Stimulated activated CD8-positive, alpha-beta memory T cell treated with anti-CD3 and anti-CD28 coated beads, Interleukin-15, amount 100 ng/mL, for 4 hours (primary cell): ENCODE results near the gene CPED1.
"Not testable (repeated sequence)": the region's sequence is repeated elsewhere in the genome, so short reads cannot be mapped to it uniquely, and the experiment has no call there.

ENCODE experiments used
- DNase-seq, 2 donors: peaks; one replicate each; pipeline ENCODE4 v3.0.0-alpha.2; 2020; ENCODE audit warnings: low read depth in 2 of 2

Gene CPED1

DNA sequence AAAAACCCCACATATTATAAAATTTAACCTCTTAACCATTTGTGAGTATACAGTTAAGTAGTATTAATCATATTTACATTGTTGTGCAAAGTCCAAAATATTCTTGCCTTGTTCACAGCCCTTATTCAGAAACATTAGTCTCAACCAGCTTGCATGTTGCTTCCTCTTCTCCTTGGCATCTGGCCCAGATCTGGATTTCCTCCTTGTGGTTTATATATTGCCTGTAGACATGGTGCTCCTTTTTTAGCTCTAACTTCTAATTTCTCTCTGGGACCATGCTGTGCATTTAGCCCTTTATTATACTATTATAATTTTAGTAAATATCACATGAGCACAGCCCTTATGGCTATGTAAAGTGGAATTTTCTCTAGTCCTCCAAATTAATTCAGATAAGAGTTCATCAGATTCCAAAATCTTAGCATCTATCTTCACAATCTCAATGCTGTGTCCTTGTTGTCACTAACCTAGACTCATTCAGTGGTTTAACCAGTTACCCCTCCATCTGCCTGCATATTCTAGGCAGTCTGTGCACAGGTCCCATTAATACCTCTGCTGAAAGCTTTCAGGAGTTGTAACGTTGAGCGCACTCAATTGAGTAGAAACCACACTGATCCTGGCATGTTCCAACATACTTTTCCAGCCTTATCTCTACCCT, 7.9 kb downstream of the CPED1 start:
- DNase-seq, result no peak

DNA sequence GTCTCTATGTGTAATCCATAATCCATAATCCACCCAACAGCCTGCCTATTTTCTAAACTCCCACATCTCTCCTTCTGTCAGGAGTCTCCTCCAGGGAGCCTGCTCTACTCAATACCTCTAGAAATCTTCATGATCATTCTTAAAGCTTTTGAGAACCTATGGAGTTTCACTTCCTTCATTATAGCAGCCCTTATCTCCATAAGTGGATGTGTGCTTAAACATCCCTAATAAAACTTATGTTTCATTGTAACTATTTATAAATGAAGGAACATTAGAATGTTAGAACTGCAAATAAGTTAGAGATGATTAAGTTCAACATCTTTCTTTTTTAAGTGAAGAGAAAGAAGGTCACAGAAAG, 8.5 kb downstream of the CPED1 start:
- no peak for DNase-seq

DNA sequence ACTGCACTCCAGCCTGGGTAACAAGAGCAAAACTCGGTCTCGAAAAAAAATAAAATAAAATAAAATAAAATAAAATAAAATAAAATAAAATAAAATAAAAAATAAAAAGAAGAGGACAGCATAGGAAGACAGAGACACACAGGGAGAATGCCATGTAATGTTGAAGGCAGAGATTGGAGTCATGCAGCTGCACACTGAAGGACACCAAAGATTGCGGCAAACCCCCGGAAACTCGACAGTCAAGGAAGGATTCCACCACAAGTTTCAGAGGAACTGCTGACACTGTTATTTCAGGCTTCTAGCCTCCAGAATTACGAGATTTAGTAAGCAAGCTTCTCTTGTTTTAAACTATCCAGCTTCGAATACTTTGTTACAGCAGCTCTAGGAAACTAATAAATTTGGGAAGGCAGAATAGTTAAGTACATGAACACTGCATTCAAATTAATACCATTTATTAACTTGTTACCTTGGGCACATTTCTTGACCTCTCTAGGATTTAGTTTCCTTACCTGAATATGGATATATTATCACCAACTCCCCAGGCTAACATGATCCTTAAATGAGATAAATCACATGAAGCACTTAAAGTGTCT, 9.5 kb downstream of the CPED1 start:
- DNase-seq, result no peak

GRCh38 chr7:120998520-120998919, 10.0 kb downstream of the CPED1 start:
- no peak for DNase-seq

DNA sequence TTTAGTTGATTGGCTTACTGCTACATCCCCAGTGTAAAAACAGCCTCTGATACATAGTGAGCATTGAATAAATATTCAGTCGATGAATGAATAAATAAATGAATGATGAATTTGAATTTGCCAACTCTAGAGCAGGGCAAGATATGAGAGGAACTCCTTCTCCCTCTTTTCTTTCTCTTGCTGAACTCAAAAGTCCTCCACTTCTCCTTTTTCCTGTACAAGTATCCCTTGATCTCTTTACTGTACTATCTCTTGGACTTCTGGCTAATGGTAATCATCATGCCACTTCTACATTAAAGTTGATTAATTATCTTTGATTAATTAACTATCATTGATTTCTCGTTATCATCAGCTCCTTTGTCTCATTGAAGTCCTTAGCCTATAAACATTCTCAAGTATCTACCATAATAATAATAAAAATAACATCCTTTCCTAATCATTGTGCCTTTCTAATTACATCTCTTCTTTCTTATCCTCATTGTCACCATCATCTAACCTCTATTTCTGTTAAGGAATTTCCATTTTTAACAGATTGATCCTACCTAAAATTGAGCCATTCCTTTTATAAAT, 10.6 kb downstream of the CPED1 start:
- DNase-seq, result no peak

GRCh38 chr7:121000081-121000983, 11.8 kb downstream of the CPED1 start:
- no peak for DNase-seq

- DNase-seq, result no peak
These were observed 12.9 kb downstream of the CPED1 start for GRCh38 chr7:121001234-121001906.

DNA sequence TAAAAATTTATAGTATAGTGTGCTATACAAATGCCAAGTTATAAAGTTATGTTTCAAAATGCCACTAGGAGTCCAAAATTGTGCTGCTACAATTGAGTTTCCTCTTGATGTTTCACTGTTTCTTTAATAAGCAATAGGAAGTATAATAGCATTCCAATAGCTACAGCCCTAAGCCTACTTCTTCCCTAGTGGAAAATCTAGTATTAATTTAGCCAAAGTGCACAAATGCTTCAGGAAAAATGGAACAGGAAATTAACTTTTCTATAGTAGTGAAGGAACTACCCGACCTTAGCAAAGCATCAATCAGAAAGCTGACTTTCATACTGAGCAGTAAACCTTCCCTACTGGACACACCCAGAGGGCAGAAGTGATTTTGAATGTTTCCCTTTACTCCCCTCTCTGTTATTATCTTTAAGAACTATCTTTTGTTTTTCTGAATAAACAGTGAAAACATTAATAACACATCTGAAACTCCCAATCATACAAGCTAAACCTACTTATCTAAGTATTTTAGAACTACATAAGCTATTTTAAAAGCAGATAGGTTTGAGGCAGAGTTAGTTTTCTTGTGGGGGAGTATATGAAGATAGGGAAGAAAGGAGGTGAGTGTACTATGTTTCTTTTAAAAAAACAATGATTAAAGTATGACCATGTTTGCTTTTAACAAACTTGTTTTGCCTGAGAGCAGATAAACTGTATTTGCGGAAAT, 13.7 kb downstream of the CPED1 start:
- no peak for DNase-seq

- no peak for DNase-seq
These were observed 14.3 kb downstream of the CPED1 start for GRCh38 chr7:121002757-121003200.

- no peak for DNase-seq
These were observed 15.6 kb downstream of the CPED1 start for GRCh38 chr7:121003986-121004685.

DNA sequence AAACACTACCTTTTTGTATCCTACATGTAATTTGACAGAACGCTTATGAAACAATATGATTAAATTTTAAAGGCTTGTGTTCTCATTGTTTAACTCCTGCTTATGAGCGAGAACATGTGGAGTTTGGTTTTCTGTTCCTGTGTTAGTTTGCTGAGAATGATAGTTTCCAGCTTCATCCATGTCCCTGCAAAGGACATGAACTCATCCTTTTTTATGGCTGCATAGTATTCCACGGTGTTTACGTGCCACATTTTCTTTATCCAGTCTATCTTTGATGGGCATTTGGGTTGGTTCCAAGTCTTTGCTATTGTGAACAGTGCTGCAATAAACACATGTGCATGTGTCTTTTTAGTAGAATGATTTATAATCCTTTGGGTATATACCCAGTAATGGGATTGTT, 16.5 kb downstream of the CPED1 start:
- not testable (repeated sequence) for DNase-seq

DNA sequence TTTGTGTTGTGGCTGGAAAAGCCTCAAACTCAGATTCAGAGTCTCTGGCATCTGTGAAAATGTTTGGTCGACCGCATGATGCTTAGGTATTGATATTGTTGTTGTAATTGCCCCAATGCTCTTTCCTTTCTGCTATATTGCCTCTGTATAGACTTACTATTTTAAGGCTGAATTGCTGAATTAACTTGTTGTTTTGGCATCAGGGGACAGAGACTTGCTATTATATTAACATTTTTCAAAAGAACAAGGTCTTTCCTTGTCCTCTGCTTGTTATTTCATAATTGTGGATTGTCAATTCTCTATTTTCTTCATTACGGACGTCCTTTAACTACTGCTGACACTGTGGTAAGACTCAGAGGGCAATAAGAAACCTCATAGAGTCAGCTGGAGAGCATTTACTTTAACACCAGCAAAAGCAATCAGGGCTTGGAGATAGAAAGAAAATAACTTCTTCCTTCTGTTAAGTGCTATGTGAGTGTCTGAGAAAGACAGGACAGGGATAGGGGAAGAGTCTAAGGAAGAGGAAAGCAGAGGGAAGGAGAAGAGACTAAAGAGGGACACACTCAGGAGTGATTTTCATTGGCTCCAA, 17.6 kb downstream of the CPED1 start:
- DNase-seq, result no peak

- no peak for DNase-seq
These were observed 18.3 kb downstream of the CPED1 start for GRCh38 chr7:121006711-121007315.

- no peak for DNase-seq
These were observed 20.3 kb downstream of the CPED1 start for GRCh38 chr7:121008816-121009215.

DNA sequence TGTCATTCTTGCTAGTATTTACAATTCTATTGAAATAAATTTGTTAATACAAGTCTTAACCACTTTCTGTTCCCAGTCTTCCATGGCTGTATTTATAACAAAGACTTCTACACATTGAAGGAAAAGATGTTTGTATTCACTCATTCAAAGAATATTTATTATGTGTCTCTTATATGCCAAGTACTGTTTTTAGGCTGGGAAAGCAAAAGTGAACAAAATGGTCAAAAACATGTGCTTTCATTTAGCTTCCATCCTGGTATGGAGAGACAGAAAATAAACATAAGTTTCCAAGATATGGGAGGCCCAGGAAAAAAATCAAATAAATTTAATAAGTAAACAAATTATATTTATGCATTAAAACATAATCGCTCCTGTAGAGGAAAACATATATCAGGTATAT, 22.9 kb downstream of the CPED1 start:
- DNase-seq, result no peak

DNA sequence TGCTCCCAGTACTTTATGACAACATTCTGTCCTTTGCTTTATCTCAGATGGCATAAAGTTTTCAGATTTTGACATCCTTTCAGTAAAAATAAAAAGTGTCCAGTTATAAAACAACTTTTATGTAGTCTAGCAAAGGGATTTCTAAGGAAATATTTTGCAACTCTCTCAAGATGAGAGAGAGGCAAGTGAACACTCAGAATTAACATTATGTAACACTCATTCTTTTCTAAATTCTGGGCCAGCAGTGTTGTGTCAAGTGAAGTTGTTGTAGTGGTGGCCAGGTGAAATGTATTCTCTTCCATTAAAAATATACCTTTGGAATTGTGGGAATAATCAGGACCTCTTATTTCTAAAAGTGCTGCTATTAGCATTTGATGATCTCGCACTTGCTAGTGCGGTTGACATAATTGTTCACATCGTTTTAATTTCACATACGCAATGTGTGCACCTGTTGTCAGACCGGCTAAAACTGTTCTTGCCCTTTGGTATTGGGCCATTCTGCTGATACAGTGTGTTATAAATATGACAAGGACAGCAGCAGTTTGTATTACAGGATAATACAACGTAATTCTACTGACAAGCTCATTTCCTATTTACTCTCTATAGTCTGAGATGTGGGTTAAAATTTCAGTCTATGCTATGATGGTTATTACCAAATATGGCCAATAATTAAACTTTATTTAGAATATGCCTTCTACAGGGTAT, 23.8 kb downstream of the CPED1 start:
- no peak for DNase-seq

- no peak for DNase-seq
These were observed 24.4 kb downstream of the CPED1 start for GRCh38 chr7:121012919-121013318.

DNA sequence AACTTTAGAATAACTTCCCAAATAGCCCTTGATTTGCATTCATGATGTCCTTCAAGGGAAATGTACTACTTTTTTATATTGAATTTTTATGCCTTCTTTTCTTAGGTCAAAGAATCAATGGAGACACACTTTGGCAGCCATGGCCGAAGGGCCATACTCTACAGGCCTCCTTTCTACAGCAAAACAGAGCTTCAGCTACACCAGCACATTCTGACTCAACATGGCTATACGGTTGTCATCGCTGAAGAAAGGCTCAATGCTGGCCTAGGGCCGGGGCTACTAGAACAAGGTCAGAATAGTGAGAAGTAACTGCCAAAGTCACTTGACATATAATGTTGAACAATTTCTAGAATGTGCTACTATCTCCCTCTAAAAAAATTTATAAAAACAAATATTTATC, 27.0 kb downstream of the CPED1 start:
- DNase-seq, result no peak

DNA sequence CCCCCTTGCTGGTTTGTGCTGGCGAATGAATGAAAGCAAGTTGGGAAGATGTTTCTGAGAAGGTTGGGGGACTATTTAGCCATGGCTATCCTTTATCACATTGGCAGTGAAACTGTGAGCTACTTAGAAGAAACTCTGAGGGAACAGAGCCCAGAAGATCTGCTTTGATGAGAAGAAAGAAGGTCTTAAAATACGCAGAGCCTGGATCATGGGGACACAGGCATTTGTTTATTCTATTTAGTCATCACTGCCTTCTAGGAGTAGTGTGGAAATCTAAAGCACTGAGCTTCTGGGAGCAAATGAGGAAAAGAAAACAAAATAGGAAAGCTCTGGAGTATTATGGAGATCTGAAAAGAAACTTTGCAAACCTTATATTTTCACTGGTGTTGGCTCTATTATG, 28.5 kb downstream of the CPED1 start:
- no peak for DNase-seq
